Inferior parietal cortex (tissue), 1 donor: Measurements from ENCODE around the gene NBAS.
A peak's percentile ranks its signal among the peaks of the same experiment; 100 is the strongest.
"Not testable (repeated sequence)": the region's sequence is repeated elsewhere in the genome, so short reads cannot be mapped to it uniquely, and the experiment has no call there.

ENCODE experiments used
- DNase-seq: peaks from one replicate; pipeline ENCODE4 v3.0.0-alpha.2; 2016; ENCODE audit errors: extremely low spot score

Gene NBAS

DNA sequence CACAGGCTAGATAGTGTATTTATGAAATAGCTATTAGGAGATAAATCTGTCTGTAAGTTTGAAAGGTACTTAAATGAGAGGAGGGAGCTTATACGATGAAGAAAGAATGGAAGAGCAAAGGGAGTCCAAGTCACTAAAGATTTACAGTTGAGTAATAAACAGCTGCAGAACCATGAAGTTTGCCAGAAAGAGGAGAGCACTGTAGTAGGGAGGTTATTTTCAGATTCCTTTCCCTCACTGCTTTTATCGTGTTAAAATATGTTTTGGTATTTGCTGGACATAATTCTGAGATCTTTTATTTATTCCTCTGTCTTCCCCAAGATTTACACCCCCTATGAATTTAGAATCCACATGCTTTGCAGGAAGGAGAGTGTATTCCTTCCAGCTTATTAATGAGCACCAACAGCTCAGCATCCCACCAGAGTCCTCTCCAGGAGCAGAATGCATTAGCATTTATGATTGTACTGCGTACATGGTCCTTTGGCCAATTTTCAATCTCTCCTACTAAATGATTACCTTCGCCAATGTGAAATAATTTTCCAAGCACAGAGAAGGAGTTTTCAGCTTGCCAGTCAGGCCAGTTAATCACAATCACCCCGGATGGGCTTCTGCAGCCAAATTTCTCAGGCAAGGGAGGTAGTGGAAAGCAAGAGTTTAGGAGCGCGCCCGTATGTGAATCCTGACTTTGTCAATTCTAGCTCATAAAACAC lies 297.0 kb downstream of the NBAS start:
- DNase-seq: no peak

DNA sequence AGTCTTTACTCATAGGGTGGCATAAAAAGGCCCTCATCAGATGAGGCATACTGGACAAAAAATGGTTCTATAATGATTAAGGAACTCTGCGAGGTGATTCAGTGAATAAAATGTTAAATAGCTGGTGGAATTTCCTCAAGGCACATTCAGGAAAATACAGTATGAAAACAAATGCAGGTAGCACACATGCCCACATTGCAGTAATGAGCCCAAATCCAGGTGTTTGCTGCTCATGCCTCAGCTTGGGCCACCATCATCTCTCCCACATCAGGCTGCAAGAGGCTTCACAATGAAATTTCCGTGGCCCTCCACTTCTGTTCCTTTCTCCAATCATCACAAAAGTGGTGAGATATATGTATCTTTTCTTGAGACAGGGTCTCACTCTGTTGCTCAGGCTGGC lies 298.3 kb downstream of the NBAS start:
- no peak for DNase-seq

DNA sequence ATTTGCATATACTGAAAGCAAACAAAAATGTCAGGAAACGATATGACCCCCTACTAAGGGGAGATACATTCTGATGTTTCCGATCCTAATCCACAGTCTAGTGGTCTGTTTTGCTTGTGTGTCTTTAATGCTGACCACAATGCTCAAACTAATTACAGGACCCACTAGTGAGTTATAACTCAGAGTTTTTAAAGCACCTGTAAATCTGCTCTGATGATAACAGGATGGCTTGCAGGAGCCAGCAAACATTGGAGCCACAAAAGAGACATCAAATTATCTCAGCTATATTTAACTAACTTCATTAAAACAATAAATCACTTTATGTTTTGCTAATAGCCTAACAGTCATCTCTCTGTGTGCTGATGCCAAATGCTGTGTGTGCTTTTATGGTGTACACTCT lies 300.3 kb downstream of the NBAS start:
- DNase-seq: no peak

DNA sequence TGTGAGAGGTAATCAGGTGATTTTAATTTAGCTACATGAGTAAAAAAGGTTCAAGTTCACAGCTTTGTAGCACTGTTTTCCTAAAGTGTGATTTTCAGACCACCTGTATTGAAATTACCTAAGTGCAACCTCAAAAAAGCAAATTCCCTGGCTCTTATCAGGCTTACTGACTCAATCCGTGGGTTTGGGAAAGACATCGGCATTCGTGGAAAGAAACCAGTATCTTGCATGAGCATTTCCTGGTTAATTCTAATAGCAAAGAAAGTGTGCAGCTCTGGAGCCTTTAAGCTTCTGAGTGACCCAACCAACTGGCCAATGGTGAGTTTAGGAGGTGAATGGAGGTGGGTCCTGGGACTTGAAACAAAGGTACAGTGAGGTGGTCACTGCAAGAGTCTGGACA lies 300.9 kb downstream of the NBAS start:
- DNase-seq: no peak

GRCh38 chr2:15259356-15259756 lies 301.8 kb downstream of the NBAS start:
- no peak for DNase-seq

GRCh38 chr2:15258385-15258784 lies 302.7 kb downstream of the NBAS start:
- not testable (repeated sequence) for DNase-seq

DNA sequence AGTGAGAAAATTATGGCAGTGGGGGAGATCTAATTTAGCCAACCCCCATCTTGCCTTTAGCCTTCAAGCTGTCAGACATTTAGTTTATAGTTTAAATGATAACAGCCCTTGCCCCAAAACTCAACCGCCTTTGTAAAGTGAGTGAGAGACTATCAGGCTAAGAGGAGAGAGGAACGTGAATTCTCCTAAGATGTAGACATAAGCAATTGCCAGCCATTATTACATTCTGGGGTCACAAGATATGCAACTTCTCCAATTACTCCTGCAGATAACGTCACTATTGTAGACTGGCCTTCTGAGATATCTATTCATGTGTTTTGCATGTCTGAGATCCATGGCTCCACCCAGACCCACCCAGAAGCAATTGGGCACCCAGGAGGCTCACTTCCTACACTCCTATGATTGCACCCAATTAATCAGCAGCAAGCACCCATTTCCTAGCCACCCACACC lies 307.3 kb downstream of the NBAS start:
- DNase-seq: no peak

GRCh38 chr2:15253247-15253646 lies 307.9 kb downstream of the NBAS start:
- no peak for DNase-seq

- DNase-seq: no peak
These were observed 309.4 kb downstream of the NBAS start for GRCh38 chr2:15251753-15252152.

- DNase-seq: not testable (repeated sequence)
These were observed 310.2 kb downstream of the NBAS start for GRCh38 chr2:15250946-15251345.

DNA sequence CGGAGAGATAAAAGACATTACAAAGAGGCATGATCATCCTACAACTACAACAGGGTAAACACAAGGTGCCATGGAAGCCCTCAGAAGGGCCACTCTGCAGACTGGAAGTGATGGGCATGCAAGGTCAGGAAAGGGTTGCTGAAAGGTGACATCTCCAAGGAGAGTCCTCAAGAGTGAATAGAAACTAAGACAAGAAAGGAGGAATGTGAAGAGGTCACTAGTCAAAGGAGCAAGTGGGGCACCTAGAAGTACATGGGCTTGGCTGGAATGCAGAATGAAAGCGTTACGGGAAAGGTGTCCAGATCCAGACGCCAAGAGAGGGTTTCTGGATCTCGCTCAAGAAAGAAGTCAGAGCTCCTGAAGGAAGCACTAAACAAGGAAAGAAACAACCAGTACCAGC lies 314.3 kb downstream of the NBAS start:
- DNase-seq: no peak

GRCh38 chr2:15243762-15244161 lies 317.4 kb downstream of the NBAS start:
- no peak for DNase-seq

- DNase-seq: no peak
These were observed 318.1 kb downstream of the NBAS start for GRCh38 chr2:15242936-15243461.

- DNase-seq: no peak
These were observed 319.2 kb downstream of the NBAS start for GRCh38 chr2:15241929-15242328.

DNA sequence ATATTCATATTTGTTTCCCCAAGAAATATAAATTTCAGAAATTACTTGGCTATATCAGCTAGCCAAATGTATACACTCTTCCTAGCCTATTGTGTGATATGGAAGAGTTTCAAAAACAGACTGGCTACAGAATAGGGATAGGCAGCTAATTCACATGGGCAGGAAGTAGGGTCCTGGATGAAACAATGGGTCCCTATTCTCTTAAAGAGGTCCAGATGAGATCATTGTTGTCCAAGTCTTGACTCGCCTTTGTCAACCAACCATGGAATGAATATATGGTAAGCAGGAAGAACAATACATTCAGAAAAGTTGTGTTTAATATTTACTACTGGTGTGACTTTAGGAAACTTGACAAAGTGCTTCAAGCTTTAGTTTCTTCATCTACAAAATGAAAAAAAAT lies 319.9 kb downstream of the NBAS start:
- DNase-seq: peak; percentile 15

GRCh38 chr2:15238028-15238427 lies 323.1 kb downstream of the NBAS start:
- DNase-seq: no peak

GRCh38 chr2:15230599-15231192 lies 330.4 kb downstream of the NBAS start:
- no peak for DNase-seq

GRCh38 chr2:15226661-15227060 lies 334.5 kb downstream of the NBAS start:
- no peak for DNase-seq

DNA sequence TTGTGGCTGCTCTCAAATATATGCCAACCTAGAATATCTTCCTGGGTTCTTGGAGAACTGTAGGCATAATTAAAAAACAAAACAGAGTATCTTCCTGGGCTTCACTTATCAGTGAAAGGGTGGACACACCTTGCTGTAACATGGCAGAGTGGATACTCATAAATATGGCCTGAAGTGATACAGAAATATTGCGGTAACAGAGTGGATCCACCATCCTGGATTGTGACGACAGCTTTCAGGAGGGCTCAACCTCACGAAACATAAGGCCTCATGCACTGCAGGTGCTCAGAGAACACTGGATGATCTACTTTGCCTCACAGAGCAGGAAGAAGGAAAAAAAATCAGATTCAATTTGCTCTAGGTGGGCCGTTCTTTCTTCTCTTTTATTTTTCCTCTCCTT lies 336.0 kb downstream of the NBAS start:
- DNase-seq: no peak

DNA sequence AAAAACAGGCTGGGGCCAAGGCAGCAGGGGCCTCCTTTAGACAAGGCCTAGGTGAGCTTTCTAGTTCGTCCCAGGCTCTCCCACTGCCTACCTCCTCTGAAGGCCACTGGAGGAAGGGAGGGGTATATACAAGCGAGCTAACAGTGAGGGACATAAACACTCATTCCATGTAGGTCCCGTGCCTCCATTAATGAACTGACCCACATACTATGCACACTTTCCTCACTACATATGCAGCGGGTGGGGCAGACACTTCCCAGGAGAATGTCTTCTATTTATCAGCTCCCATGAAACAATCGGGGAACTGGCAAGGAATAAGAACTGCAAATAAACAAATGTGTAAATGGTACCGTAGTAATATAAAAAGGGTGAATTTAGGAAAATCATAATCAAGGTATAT lies 336.5 kb downstream of the NBAS start:
- DNase-seq: no peak

GRCh38 chr2:15223887-15224286 lies 337.2 kb downstream of the NBAS start:
- DNase-seq: no peak

GRCh38 chr2:15222856-15223255 lies 338.3 kb downstream of the NBAS start:
- DNase-seq: no peak

DNA sequence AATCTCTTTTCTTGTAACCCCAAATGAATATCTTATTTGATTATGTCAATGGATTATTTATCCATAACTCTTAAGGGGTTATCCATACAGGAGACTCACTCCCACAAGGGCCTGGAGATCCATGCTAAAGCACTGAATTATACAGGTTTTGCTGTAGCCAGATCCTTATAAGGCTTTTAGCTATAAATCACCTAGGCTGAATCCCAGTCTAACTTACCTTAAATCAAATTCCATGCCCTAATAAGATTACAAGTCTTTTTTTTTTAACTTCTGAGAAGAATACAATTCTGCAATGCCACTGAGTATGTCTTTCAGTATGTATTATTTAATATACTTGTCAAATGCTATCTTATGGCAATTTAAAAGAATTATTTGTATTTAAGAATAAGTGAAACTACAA lies 340.5 kb downstream of the NBAS start:
- DNase-seq: no peak
